Colonic mucosa (tissue), 4 donors: Measurements from ENCODE around the gene GMDS. TPM values are rescaled to one million over a fixed set of nuclear protein-coding genes. Genes with fewer than 3 reads are reported as not detected.

Experiments used
- DNase-seq: peaks from one replicate; pipeline ENCODE4 v3.0.0-alpha.2; 2020
- H3K27ac ChIP-seq: fragments of 200-600 bp; one replicate; pipeline ENCODE4 v1.8.0; 2021
- H3K27me3 ChIP-seq: fragments of 200-600 bp; one replicate; pipeline ENCODE4 v1.8.0; 2021
- H3K36me3 ChIP-seq: fragments of 200-600 bp; one replicate; pipeline ENCODE4 v1.8.0; 2021
- H3K4me1 ChIP-seq: fragments of 200-600 bp; one replicate; pipeline ENCODE4 v1.8.0; 2021; ENCODE audit warnings: mild to moderate bottlenecking
- H3K4me3 ChIP-seq: fragments of 200-600 bp; one replicate; pipeline ENCODE4 v1.8.0; 2021
- H3K9ac ChIP-seq, 2 donors: one replicate each; pipeline ENCODE4 v1.7.0; 2013; ENCODE audit warnings: control low read depth in 2 of 2, low read depth in 2 of 2, low read length in 2 of 2
- H3K9me3 ChIP-seq: fragments of 200-600 bp; one replicate; pipeline ENCODE4 v1.8.0; 2021
- intact Hi-C: fragments of 100-400 bp; cut with DNase I; formaldehyde crosslinking; loops from one replicate; pipeline ENCODE4 v1.14.1; 2022
- total RNA-seq, 2 donors: library from RNA; stranded (reverse); fragmentation: NEBNext Ultra II Directional in 1 of 2; extraction: Animal tissue kit (Norgen Biotek cat#: 25700) in 1 of 2; gene quantifications; one replicate each; pipeline ENCODE4 v1.2.1, GENCODE V29; 2021
- TF ChIP-seq, protein P1 (sequence below): fragments of 200-600 bp; IDR thresholded peaks from one replicate; pipeline ENCODE4 v1.8.0; 2022; ENCODE audit warnings: antibody characterized with exemption, mild to moderate bottlenecking
- donor health status: healthy.
- donor health status: DM: no; HTN: no; CAD: no.
- donor health status: DM: no; HTN: no; CAD: no.

The GMDS gene
- total RNA-seq, 2 donors from 2014 or later = 247 to 272 TPM

DNA sequence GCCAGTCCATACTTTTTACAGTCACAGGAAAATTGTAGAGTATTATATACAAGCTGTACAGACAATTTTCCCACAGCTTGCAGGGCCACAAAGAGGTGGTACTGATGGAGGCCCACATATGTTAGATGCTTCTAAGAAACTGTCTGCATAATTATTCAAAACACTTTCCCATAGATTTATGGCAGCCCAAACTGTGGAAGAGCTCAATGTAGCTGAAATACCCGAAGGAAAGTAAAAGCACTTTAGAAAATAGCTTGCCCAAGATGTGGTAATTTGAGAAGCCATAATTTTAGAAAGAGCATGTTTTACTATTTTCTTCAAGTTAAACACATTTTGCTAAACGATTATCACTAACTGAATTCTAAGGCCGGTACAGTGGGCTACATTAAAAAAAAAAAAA lies 36.9 kb downstream of the GMDS start:
- no peak overlapping the region for H3K9ac ChIP-seq
- DNase-seq = no peak
- intact Hi-C loops = loop anchor here (5.0 kb wide), 1 partner anchor 144 kb away; no protein-coding TSS in a partner anchor
- H3K4me3 ChIP-seq = no peak overlapping the region
- TF ChIP-seq, protein P1, sequence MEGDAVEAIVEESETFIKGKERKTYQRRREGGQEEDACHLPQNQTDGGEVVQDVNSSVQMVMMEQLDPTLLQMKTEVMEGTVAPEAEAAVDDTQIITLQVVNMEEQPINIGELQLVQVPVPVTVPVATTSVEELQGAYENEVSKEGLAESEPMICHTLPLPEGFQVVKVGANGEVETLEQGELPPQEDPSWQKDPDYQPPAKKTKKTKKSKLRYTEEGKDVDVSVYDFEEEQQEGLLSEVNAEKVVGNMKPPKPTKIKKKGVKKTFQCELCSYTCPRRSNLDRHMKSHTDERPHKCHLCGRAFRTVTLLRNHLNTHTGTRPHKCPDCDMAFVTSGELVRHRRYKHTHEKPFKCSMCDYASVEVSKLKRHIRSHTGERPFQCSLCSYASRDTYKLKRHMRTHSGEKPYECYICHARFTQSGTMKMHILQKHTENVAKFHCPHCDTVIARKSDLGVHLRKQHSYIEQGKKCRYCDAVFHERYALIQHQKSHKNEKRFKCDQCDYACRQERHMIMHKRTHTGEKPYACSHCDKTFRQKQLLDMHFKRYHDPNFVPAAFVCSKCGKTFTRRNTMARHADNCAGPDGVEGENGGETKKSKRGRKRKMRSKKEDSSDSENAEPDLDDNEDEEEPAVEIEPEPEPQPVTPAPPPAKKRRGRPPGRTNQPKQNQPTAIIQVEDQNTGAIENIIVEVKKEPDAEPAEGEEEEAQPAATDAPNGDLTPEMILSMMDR = no peak
- no peak overlapping the region for H3K27ac ChIP-seq
- H3K27me3 ChIP-seq = no peaks in the 10 kb centered on the region
- no peaks in the 10 kb centered on the region for H3K36me3 ChIP-seq
- no peaks in the 10 kb centered on the region for H3K4me1 ChIP-seq
- no peaks in the 10 kb centered on the region for H3K9me3 ChIP-seq

DNA sequence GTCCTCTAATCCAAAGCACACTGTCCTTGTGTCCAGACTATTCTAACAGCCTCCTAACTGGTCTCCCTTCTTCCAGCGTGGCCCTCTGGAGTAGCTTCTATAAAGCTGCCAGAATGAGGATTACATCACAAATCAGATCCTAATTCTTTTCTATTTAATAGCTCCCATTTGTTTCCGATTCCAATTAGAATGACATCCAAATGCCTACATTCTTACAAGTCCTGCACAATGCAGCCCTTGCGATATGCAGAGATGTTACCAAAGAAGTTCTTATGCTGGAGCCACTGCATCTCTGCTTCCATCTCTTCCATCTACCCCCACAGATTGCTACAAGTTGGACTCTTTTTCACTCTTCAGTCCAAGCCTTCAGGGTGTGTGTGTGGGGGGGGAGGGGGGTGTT lies 40.0 kb downstream of the GMDS start:
- intact Hi-C loops = loop anchor here (5.0 kb wide), 1 partner anchor 147 kb away; no protein-coding TSS in a partner anchor
- Histone ChIP-seq H3K4me3 (no peak overlapping the region), H3K27me3 (no peaks in the 10 kb centered on the region), H3K36me3 (no peaks in the 10 kb centered on the region), H3K4me1 (no peaks in the 10 kb centered on the region), H3K27ac (no peak overlapping the region), H3K9ac (no peak overlapping the region), H3K9me3 (no peaks in the 10 kb centered on the region)
- TF ChIP-seq, protein P1 = no peak
- no peak for DNase-seq

DNA sequence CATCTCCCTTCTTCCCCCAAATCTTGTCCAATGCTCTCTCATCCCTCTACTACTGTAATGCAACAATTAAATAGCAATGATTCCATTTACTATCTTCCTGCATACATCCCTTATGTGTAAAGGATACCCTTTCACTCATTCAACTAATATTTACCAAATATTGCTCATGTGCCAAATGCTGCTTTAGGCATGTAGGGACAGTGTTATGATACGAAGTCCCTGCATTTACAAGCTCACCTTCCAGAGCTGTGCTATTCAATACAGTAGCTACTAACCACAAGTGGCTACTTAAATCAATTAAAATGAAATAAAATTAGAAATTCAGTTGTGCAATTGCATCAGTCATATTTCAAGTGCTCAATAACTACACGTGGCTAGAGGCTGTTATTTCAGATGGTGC lies 41.1 kb downstream of the GMDS start:
- no peak overlapping the region for H3K9ac ChIP-seq
- no peaks in the 10 kb centered on the region for H3K27me3 ChIP-seq
- no peaks in the 10 kb centered on the region for H3K36me3 ChIP-seq
- H3K9me3 ChIP-seq = no peaks in the 10 kb centered on the region
- no peak for DNase-seq
- no peak overlapping the region for H3K4me3 ChIP-seq
- intact Hi-C loops = no loop called here
- TF ChIP-seq, protein P1 = no peak
- H3K4me1 ChIP-seq = no peaks in the 10 kb centered on the region
- no peak overlapping the region for H3K27ac ChIP-seq

DNA sequence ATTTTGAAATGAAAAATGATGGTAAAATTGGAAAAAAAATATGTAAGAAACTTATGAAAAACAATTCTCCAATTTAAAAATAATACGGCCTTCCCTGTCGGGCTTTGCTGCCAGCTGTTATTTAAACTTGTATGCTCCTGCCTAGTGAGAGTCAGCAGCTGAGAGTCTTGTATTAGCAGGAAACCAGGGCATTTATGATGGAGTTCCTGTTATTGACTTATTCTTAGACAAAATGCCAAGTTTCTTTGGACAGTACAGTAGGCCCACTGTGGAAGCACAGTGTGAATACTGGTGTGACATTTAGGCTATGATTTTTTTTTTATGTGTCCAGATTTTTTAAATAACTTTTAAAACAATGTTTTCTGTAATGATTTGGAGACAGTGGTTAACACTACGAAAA lies 42.1 kb downstream of the GMDS start:
- no peak for DNase-seq
- TF ChIP-seq, protein P1 = no peak
- Histone ChIP-seq H3K9me3 (no peaks in the 10 kb centered on the region), H3K9ac (no peak overlapping the region), H3K36me3 (no peaks in the 10 kb centered on the region), H3K4me1 (no peaks in the 10 kb centered on the region), H3K27ac (no peak overlapping the region), H3K4me3 (no peak overlapping the region), H3K27me3 (no peaks in the 10 kb centered on the region)
- intact Hi-C loops = no loop called here

DNA sequence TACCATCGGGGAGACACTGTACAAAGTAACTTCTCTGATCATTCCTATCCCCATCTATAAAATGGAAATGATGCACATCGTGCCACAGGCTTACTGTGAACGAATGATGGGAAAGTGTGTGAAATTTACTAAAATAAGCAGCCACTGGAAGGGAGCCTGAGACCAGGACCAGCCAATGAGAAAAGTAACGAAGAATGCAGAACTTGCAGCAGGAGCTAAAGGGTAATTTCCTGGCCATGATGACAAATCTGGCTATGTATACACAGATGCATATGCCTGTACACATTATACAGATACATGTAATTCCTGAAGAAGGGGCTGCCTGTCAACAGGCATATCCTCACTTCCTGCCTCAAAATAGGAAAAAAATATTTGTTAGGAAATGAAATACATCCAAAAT lies 47.4 kb downstream of the GMDS start:
- Histone ChIP-seq H3K4me3 (no peak overlapping the region), H3K36me3 (no peaks in the 10 kb centered on the region), H3K4me1 (no peaks in the 10 kb centered on the region), H3K27me3 (no peaks in the 10 kb centered on the region), H3K27ac (no peak overlapping the region), H3K9ac (no peak overlapping the region), H3K9me3 (no peaks in the 10 kb centered on the region)
- DNase-seq = no peak
- intact Hi-C loops = loop anchor here (5.0 kb wide), 1 partner anchor 596 kb away; no protein-coding TSS in a partner anchor
- TF ChIP-seq, protein P1 = no peak
